Adrenal gland (tissue), 12 donors: ENCODE results near the gene ATF6. TPM values are rescaled to one million over a fixed set of nuclear protein-coding genes. Genes with fewer than 3 reads are reported as not detected.

Experiments used
- DNase-seq, 7 donors: peaks; one replicate each; pipeline ENCODE4 v3.0.0-alpha.2; 2019 to 2020
- H3K27ac ChIP-seq, 5 donors: fragments of 200-600 bp; sonication (generic) in 4 of 5; 1 replicate in 3 of 5; 2 replicates in 2 of 5; pipeline versions ENCODE4 v1.5.1 to v1.8.0; 2016 to 2020; ENCODE audit warnings: mild to moderate bottlenecking in 1 of 5
- H3K27me3 ChIP-seq: fragments of 200-600 bp; 2 replicates; pipeline ENCODE4 v1.8.0; 2021
- H3K36me3 ChIP-seq, 2 donors: fragments of 200-600 bp; replicated peaks in 1 of 2; 1 replicate in 1 of 2; 2 replicates in 1 of 2; pipeline versions ENCODE4 v1.5.1 to v1.8.0; 2018 to 2022
- H3K4me1 ChIP-seq, 2 donors: fragments of 200-600 bp; replicated peaks in 1 of 2; 1 replicate in 1 of 2; 2 replicates in 1 of 2; pipeline versions ENCODE4 v1.5.1 to v1.8.0; 2018 to 2021
- H3K4me3 ChIP-seq, 4 donors: fragments of 200-600 bp; sonication (generic) in 3 of 4; one replicate each; pipeline ENCODE4 v1.5.1; 2016 to 2018
- H3K9me3 ChIP-seq, 3 donors: fragments of 200-600 bp; sonication (generic) in 1 of 3; replicated peaks in 1 of 3; 1 replicate in 2 of 3; 2 replicates in 1 of 3; pipeline versions ENCODE4 v1.5.1 to v1.8.0; 2016 to 2021
- CTCF ChIP-seq, 6 experiments: fragments of 450-650 bp in 4 of 6; fragments of 200-600 bp in 2 of 6; sonication (generic) in 1 of 6; IDR thresholded peaks; 1 replicate in 5 of 6; 2 replicates in 1 of 6; pipeline versions ENCODE4 v1.5.1 to v1.8.0; 2016 to 2021; ENCODE audit warnings: antibody characterized with exemption in 6 of 6, mild to moderate bottlenecking in 2 of 6, moderate library complexity in 1 of 6
- POLR2A ChIP-seq, 2 donors: fragments of 450-650 bp; IDR thresholded peaks; one replicate each; pipeline ENCODE4 v1.6.1; 2017; ENCODE audit warnings: antibody characterized with exemption in 2 of 2, mild to moderate bottlenecking in 2 of 2, moderate library complexity in 1 of 2
- WGBS, 4 donors: extraction: QIAGEN DNeasy Blood & Tissue Kit in 2 of 4; methylation state at CpG; one replicate each; pipeline versions ENCODE4 v1.1.5 to v1.1.7; 2013 to 2017; 5-methylcytosine and 5-hydroxymethylcytosine counted together
- intact Hi-C, 2 donors: fragments of 100-400 bp; cut with DNase I; formaldehyde crosslinking; loops; one replicate each; pipeline versions ENCODE4 v1.14.1 to v1.15.0; 2022 to 2023
- polyA plus RNA-seq, 3 donors: library from polyadenylated mRNA; stranded (reverse); fragments of 200-250 nt in 2 of 3; fragments of 350-450 nt in 1 of 3; fragmentation: Illumina TruSeq in 1 of 3; extraction: RNeasy Lipid Tissue Mini Kit (QIAGEN cat#74804) in 1 of 3; gene quantifications; one replicate each; pipeline ENCODE4 v1.2.3, GENCODE V29; 2013 to 2014
- total RNA-seq, 9 donors: library from RNA; depleted of rRNA in 4 of 9; stranded (reverse); fragments of >200 nt in 4 of 9; fragments of 120-200 nt in 1 of 9; fragmentation: NEBNext Ultra II Directional in 1 of 9; extraction: Animal tissue kit (Norgen Biotek cat#: 25700) in 1 of 9; gene quantifications; one replicate each; pipeline versions ENCODE4 v1.1.0 to v1.2.4, GENCODE V29; 2013 to 2023
- donor health status: healthy with polysubstance abuse.
- donor health status: Bipolar disorder and iron deficiency.
- donor health status: DM: yes; HTN: yes; CAD: no.
- donor health status: DM: no; HTN: no; CAD: no.
- donor health status: DM: no; HTN: no; CAD: no.
- donor health status: DM: yes; HTN: yes; CAD: no.

Gene ATF6
- total and polyA plus RNA-seq, 12 donors: 3.5 to 34.2 (median 28.0) TPM

- H3K4me1 ChIP-seq: peaks cover 0 to 20% of the 10 kb centered on the region in 2 donors
- no peak for TF ChIP-seq CTCF (IDR thresholded peaks at IDR 0.05)
- TF ChIP-seq POLR2A (IDR thresholded peaks at IDR 0.05): no peak
- intact Hi-C loops: no loop called here
- no peaks in the 10 kb centered on the region for H3K36me3 ChIP-seq
- no peaks in the 10 kb centered on the region for H3K9me3 ChIP-seq
- DNase-seq: no peak
- no peak overlapping the region for H3K4me3 ChIP-seq
- no peak overlapping the region for H3K27ac ChIP-seq
- WGBS, 4 donors: 89 to 97% (median 93%) methylated on average over 1 of the region's 1 CpG
- no peaks in the 10 kb centered on the region for H3K27me3 ChIP-seq
Observed at GRCh38 chr1:161915051-161915503, 149.0 kb downstream of the ATF6 start.

- DNase-seq: no peak
- WGBS, 4 donors: 68 to 78% (median 72%) methylated on average over 2 of the region's 2 CpGs
- no peaks in the 10 kb centered on the region for H3K9me3 ChIP-seq
- peaks cover 0 to 13% of the 10 kb centered on the region in 2 donors for H3K4me1 ChIP-seq
- no peak overlapping the region for H3K27ac ChIP-seq
- no peaks in the 10 kb centered on the region for H3K27me3 ChIP-seq
- no peaks in the 10 kb centered on the region for H3K36me3 ChIP-seq
- H3K4me3 ChIP-seq: no peak overlapping the region
- intact Hi-C loops: no loop called here
- TF ChIP-seq CTCF (IDR thresholded peaks at IDR 0.05): no peak
- no peak for TF ChIP-seq POLR2A (IDR thresholded peaks at IDR 0.05)
Observed at GRCh38 chr1:161915978-161916377, 149.9 kb downstream of the ATF6 start.

GRCh38 chr1:161919229-161919628, 153.1 kb downstream of the ATF6 start:
- DNase-seq: no peak
- Histone ChIP-seq H3K4me1 (no peaks in the 10 kb centered on the region), H3K36me3 (no peaks in the 10 kb centered on the region), H3K27me3 (no peaks in the 10 kb centered on the region), H3K27ac (no peak overlapping the region), H3K4me3 (no peak overlapping the region), H3K9me3 (no peaks in the 10 kb centered on the region)
- TF ChIP-seq POLR2A (IDR thresholded peaks at IDR 0.05): no peak
- TF ChIP-seq CTCF (IDR thresholded peaks at IDR 0.05): no peak
- intact Hi-C loops: no loop called here

- WGBS, 4 donors: 85 to 97% (median 95%) methylated on average over 1 of the region's 1 CpG
- Histone ChIP-seq H3K4me1 (no peaks in the 10 kb centered on the region), H3K27ac (no peak overlapping the region), H3K4me3 (no peak overlapping the region), H3K27me3 (no peaks in the 10 kb centered on the region), H3K36me3 (no peaks in the 10 kb centered on the region), H3K9me3 (no peaks in the 10 kb centered on the region)
- no peak for DNase-seq
- intact Hi-C loops: no loop called here
- no peak for TF ChIP-seq POLR2A (IDR thresholded peaks at IDR 0.05)
- TF ChIP-seq CTCF (IDR thresholded peaks at IDR 0.05): no peak
Observed at GRCh38 chr1:161921491-161921890, 155.4 kb downstream of the ATF6 start.
